K562 (cell line): ENCODE results near the gene CXCL5. TPM values are rescaled to one million over a fixed set of nuclear protein-coding genes. Genes with fewer than 3 reads are reported as not detected.

Experiments
- ATAC-seq: fragments of 200-7000 bp; cut with Tn5 transposase; 3 replicates; pipeline ENCODE4 v1.9.1; 2020; ENCODE audit warnings: moderate library complexity
- BruUV-seq: library from RNA; stranded (reverse); fragments of 400-500 nt; replicated peaks from 2 replicates; lab custom pipeline; 2021; lab: Mats Ljungman, UMichigan
- CTCF ChIA-PET: fragments of 300-600 bp; formaldehyde crosslinking; extraction: SDS; loops from one replicate; lab custom pipeline; 2021; ENCODE audit warnings: low intra/inter-chr PET ratio; lab: Yijun Ruan, JAX
- POLR2A ChIA-PET: fragments of 300-600, 350-650 bp; sonication (Branson Sonifier 250); formaldehyde crosslinking; extraction: SDS; loops from one replicate; lab custom pipeline; 2021; ENCODE audit warnings: antibody characterized with exemption, inconsistent platforms; lab: Yijun Ruan, JAX
- DNase-seq, 4 experiments: peaks; one replicate each; pipeline versions ENCODE4 v3.0.0 to v3.0.0-alpha.2; 2011 to 2018; ENCODE audit warnings: low spot score in 3 of 4, mixed read lengths in 3 of 4; ENCODE audit errors: extremely low read depth in 1 of 4
- FAIRE-seq: peaks from 2 replicates; lab custom pipeline; 2011; peaks lifted over from hg19 to GRCh38; lab: Jason Lieb, UNC
- H2AFZ ChIP-seq: 2 replicates; pipeline ENCODE4 v1.6.0; 2011; ENCODE audit warnings: low read depth, low read length, control low read depth, inconsistent platforms
- H3K27ac ChIP-seq: fragments of 200-600 bp; 3 replicates; pipeline ENCODE4 v1.8.0; 2011; ENCODE audit warnings: low read depth, mild to moderate bottlenecking, control low read depth, inconsistent platforms, low read length, moderate library complexity, mixed read lengths; ENCODE audit errors: extremely low read depth
- H3K27me3 ChIP-seq, 2 experiments: fragments of 300-600 bp in 1 of 2; 2 replicates in 1 of 2; 3 replicates in 1 of 2; pipeline versions ENCODE4 v1.6.0 to v1.8.0; 2011; ENCODE audit warnings: inconsistent platforms in 2 of 2, low read length in 2 of 2, mild to moderate bottlenecking in 1 of 2, mixed read lengths in 1 of 2, moderate library complexity in 1 of 2; ENCODE audit not compliant: control insufficient read depth in 2 of 2, insufficient read depth in 2 of 2
- H3K36me3 ChIP-seq: fragments of 300-600 bp; 3 replicates; pipeline ENCODE4 v1.8.0; 2011; ENCODE audit warnings: mild to moderate bottlenecking, low read length, inconsistent platforms; ENCODE audit not compliant: control insufficient read depth, insufficient read depth
- H3K4me1 ChIP-seq, 2 experiments: fragments of 200-600 bp in 1 of 2; replicated peaks in 1 of 2; 2 replicates in 1 of 2; 3 replicates in 1 of 2; pipeline versions ENCODE4 v1.5.1 to v1.8.0; 2011; ENCODE audit warnings: inconsistent platforms in 2 of 2, low read length in 2 of 2, mild to moderate bottlenecking in 1 of 2, mixed read lengths in 1 of 2, moderate library complexity in 1 of 2; ENCODE audit not compliant: control insufficient read depth in 2 of 2, insufficient read depth in 2 of 2
- H3K4me2 ChIP-seq: 2 replicates; pipeline ENCODE4 v1.6.1; 2011; ENCODE audit warnings: low read length, control low read depth, inconsistent platforms, mixed read lengths; ENCODE audit not compliant: insufficient read depth
- H3K4me3 ChIP-seq: fragments of 200-600 bp; sonication (generic), shearing (Covaris generic); 2 replicates; pipeline ENCODE4 v1.5.1; 2016; ENCODE audit warnings: control low read depth, inconsistent platforms
- H3K79me2 ChIP-seq: fragments of 200-600 bp; 3 replicates; pipeline ENCODE4 v1.8.0; 2011; ENCODE audit warnings: low read length, inconsistent platforms; ENCODE audit not compliant: control insufficient read depth, insufficient read depth
- H3K9ac ChIP-seq, 2 experiments: 2 replicates each; pipeline versions ENCODE4 v1.6.0 to v1.6.1; 2011; ENCODE audit warnings: low read depth in 2 of 2, low read length in 2 of 2, control low read depth in 1 of 2, inconsistent platforms in 1 of 2, mild to moderate bottlenecking in 1 of 2, mixed read lengths in 1 of 2; ENCODE audit not compliant: insufficient read depth in 1 of 2
- H3K9me1 ChIP-seq: one replicate; pipeline ENCODE4 v1.6.0; 2011; ENCODE audit warnings: inconsistent platforms, mild to moderate bottlenecking, low read length, moderate library complexity; ENCODE audit not compliant: control insufficient read depth, insufficient read depth
- H3K9me3 ChIP-seq: replicated peaks from 2 replicates; pipeline ENCODE4 v1.5.1; 2011; ENCODE audit warnings: low read depth, low read length, inconsistent platforms; ENCODE audit not compliant: control insufficient read depth, insufficient read depth
- H4K20me1 ChIP-seq: replicated peaks from 2 replicates; pipeline ENCODE4 v1.6.1; 2011; ENCODE audit warnings: low read length, inconsistent platforms, mixed read lengths; ENCODE audit not compliant: control insufficient read depth, insufficient read depth
- EGR1 ChIP-seq: fragments of 450-650 bp; conservative IDR thresholded peaks from 2 replicates; pipeline ENCODE4 v1.6.1; 2017; ENCODE audit warnings: mild to moderate bottlenecking
- MIER1 ChIP-seq: fragments of 450-650 bp; IDR thresholded peaks from 2 replicates; pipeline ENCODE4 v1.6.1; 2016; ENCODE audit warnings: antibody characterized with exemption, mild to moderate bottlenecking, low read depth
- PRPF4 ChIP-seq: fragments of 200-400 bp; formaldehyde crosslinking; IDR thresholded peaks from one replicate; pipeline ENCODE4 v1.6.1; 2017; ENCODE audit warnings: low read length, low read depth, mild to moderate bottlenecking; ENCODE audit not compliant: insufficient read depth, poor library complexity, severe bottlenecking
- SRSF9 ChIP-seq: fragments of 200-400 bp; formaldehyde crosslinking; IDR thresholded peaks from 2 replicates; pipeline ENCODE4 v1.6.1; 2017; ENCODE audit warnings: low read depth, low read length, borderline replicate concordance
- ZBTB17 ChIP-seq: fragments of 450-650 bp; formaldehyde crosslinking; IDR thresholded peaks from 2 replicates; pipeline ENCODE4 v1.4.0; 2020; ENCODE audit warnings: mild to moderate bottlenecking
- ZC3H4 ChIP-seq: sonication (generic); formaldehyde crosslinking; IDR thresholded peaks from 2 replicates; pipeline ENCODE4 v1.9.0; 2021; ENCODE audit warnings: missing genetic modification reagents, borderline replicate concordance
- ZNF695 ChIP-seq: fragments of 450-650 bp; formaldehyde crosslinking; IDR thresholded peaks from 2 replicates; pipeline ENCODE4 v1.4.0; 2020; ENCODE audit warnings: mild to moderate bottlenecking, moderate library complexity
- WGBS: fragments of 100-300 bp; shearing (Covaris generic); methylation state at CpG from one replicate; pipeline ENCODE4 v1.1.6; 2016; ENCODE audit warnings: low coverage, mixed read lengths; ENCODE audit not compliant: insufficient coverage; ENCODE audit errors: missing lambda C conversion rate; 5-methylcytosine and 5-hydroxymethylcytosine counted together
- in situ Hi-C: fragments of 300-500 bp; cut with MboI; formaldehyde crosslinking; loops from 4 replicates; pipeline ENCODE4 v1.15.0; 2018; ENCODE audit warnings: inconsistent platforms, mixed read lengths
- intact Hi-C: fragments of 100-400 bp; cut with micrococcal nuclease; formaldehyde crosslinking; loops from 2 replicates; pipeline ENCODE4 v1.14.2; 2022
- polyA plus RNA-seq, 8 experiments: library from polyadenylated mRNA; depleted of rRNA in 4 of 8; stranded (reverse) in 5 of 8; unstranded in 3 of 8; fragments of >200 nt; fragmentation: Nextera tagmentation in 2 of 8; fragmentation: Illumina TruSeq in 1 of 8; extraction: Ambion mirVana in 2 of 8; extraction: Trizol in 1 of 8; gene quantifications; 2 replicates each; pipeline versions ENCODE4 v1.2.1 to v1.2.3, GENCODE V29; 2011 to 2014; ENCODE audit warnings: inconsistent platforms in 1 of 8, missing spikeins in 1 of 8
- total RNA-seq, 7 experiments: library from RNA; depleted of rRNA in 6 of 7; stranded (reverse); fragments of >200 nt in 6 of 7; fragmentation: Illumina TruSeq in 2 of 7; extraction: Trizol in 2 of 7; gene quantifications; 2 replicates each; pipeline versions ENCODE4 v1.2.1 to v1.2.3, GENCODE V29; 2011 to 2021; ENCODE audit warnings: low replicate concordance in 1 of 7
- TF ChIP-seq, protein P1 (sequence below): fragments of 250-450 bp; sonication (Bioruptor Pico); IDR thresholded peaks from 2 replicates; pipeline ENCODE4 v1.8.0; 2022; ENCODE audit warnings: inconsistent platforms

Gene CXCL5
- total and polyA plus RNA-seq, 9 of the 15 experiments (the other 6 are each of a cell fraction or from before 2014, with no cell fraction given), result not detected

DNA sequence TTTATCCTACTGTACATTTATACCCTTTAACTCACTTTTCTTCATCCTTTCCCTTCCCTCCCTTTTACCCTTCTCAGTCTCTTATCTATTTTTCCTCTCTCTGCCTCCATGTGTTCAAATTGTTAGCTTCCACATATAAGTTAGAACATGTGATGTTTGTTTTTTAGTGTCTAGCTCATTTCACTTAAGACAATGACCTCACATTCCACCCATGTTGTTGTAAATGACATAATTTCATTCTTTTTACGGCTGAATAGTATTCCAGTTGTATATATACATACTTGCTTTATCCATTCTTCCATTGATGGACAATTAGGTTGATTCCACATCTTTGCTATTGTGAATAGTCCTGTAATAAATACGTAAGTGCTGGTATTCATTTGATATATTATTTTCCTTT, 47.3 kb upstream of the CXCL5 start (continued):
- TF ChIP-seq, protein P1, sequence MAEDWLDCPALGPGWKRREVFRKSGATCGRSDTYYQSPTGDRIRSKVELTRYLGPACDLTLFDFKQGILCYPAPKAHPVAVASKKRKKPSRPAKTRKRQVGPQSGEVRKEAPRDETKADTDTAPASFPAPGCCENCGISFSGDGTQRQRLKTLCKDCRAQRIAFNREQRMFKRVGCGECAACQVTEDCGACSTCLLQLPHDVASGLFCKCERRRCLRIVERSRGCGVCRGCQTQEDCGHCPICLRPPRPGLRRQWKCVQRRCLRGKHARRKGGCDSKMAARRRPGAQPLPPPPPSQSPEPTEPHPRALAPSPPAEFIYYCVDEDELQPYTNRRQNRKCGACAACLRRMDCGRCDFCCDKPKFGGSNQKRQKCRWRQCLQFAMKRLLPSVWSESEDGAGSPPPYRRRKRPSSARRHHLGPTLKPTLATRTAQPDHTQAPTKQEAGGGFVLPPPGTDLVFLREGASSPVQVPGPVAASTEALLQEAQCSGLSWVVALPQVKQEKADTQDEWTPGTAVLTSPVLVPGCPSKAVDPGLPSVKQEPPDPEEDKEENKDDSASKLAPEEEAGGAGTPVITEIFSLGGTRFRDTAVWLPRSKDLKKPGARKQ (CRISPR knock-in tag), result no peak
- TF ChIP-seq ZC3H4 (CRISPR knock-in tag), result no peak

DNA sequence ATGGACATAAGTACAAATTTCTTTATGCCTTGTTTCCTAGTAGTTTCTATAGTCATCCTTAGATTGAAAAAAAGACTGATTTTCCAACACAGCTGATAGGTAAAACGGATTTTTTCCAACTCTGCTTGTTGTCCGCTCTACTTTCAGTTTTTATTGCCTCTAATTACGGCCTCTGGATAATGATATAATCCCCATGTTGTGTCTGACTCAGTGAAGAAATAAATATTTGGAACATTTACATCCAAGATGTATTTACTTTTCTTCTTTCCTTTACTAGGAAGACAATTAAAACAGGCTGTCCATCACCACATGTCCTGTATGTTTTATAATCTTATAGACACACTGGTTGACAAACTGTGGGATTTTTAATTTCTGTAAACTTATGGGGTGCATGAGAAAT, 46.8 kb upstream of the CXCL5 start:
- ATAC-seq (no peak), DNase-seq (no peak), FAIRE-seq (no peak)
- in situ Hi-C loops, result no loop called here
- H3K36me3 ChIP-seq, result no peaks in the 10 kb centered on the region
- peaks cover 3% of the 10 kb centered on the region; the same call in 1 of the 2 replicates for H3K9me3 ChIP-seq
- H3K4me2 ChIP-seq, result no peak overlapping the region
- H3K27me3 ChIP-seq, result no peaks in the 10 kb centered on the region
- no peak overlapping the region for H3K4me3 ChIP-seq
- 85% methylated on average over 3 of the region's 3 CpGs for WGBS
- ChIA-PET CTCF (no interaction called here), POLR2A (interaction anchor here (1.9 kb wide), 1 partner anchor 11 kb away, joined by 4 read pairs; no protein-coding TSS in a partner anchor)
- TF ChIP-seq SRSF9, result no peak
- no peak for TF ChIP-seq ZNF695 (CRISPR knock-in tag)
- TF ChIP-seq MIER1, result no peak
- no peak for TF ChIP-seq ZBTB17 (CRISPR knock-in tag)
- no peak for TF ChIP-seq EGR1
- TF ChIP-seq PRPF4, result no peak
- no TSS peak for BruUV-seq
- no peaks in the 10 kb centered on the region for H4K20me1 ChIP-seq
- no peak overlapping the region for H3K27ac ChIP-seq
- peaks cover 0 to 2% of the 10 kb centered on the region in 2 experiments; a peak in 2 of 5 replicates for H3K4me1 ChIP-seq
- no peaks in the 10 kb centered on the region for H3K79me2 ChIP-seq
- no peak overlapping the region for H3K9ac ChIP-seq
- H3K9me1 ChIP-seq, result no peaks in the 10 kb centered on the region
- H2AFZ ChIP-seq, result no peak overlapping the region
- intact Hi-C loops, result no loop called here
